HFF-Myc (cell line): ENCODE data around the gene TMEM115.

ENCODE experiments used
- DNase-seq: peaks from one replicate; pipeline ENCODE4 v3.0.0-alpha.2; 2011; ENCODE audit warnings: low read depth; ENCODE audit errors: extremely low read depth
- H3K4me3 ChIP-seq: replicated peaks from 2 replicates; pipeline ENCODE4 v1.5.1; 2011; ENCODE audit warnings: low read depth, mild to moderate bottlenecking, control low read depth, low read length
- CTCF ChIP-seq: IDR thresholded peaks from 2 replicates; pipeline ENCODE4 v1.5.1; 2012; ENCODE audit warnings: mild to moderate bottlenecking, low read depth, low read length, control low read depth; ENCODE audit errors: missing control alignments

The TMEM115 gene

DNA sequence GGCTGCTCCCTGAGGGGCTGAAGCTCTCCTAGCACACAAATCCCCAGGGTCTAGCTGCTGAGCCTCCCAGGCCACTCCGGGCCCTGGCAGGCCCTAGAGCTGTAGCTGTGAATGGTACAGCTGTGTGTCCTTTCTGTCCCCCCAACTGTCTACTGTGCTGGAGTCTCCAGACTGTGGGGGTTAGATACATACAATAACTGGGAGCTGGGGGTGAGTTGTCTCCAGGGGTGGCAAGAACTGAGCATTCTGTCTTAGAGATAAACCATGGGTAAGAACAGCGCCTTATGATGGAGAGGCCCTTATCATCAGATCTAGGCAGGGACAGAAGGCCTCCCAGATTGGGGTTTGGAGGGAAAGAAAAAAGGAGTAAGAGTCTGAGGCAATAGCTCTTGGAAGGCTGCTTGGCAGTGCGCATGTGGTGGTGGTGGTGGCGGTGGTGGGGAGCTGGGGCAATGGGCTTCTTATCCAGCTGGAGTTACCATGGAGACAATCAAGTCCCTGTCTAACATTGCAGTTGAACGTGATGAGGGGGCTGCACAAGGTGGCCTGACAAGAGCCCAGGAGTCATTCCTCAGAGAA, 5.0 kb downstream of the TMEM115 start:
- TF ChIP-seq CTCF = no peak
- no peak for DNase-seq
- no peak overlapping the region for H3K4me3 ChIP-seq

DNA sequence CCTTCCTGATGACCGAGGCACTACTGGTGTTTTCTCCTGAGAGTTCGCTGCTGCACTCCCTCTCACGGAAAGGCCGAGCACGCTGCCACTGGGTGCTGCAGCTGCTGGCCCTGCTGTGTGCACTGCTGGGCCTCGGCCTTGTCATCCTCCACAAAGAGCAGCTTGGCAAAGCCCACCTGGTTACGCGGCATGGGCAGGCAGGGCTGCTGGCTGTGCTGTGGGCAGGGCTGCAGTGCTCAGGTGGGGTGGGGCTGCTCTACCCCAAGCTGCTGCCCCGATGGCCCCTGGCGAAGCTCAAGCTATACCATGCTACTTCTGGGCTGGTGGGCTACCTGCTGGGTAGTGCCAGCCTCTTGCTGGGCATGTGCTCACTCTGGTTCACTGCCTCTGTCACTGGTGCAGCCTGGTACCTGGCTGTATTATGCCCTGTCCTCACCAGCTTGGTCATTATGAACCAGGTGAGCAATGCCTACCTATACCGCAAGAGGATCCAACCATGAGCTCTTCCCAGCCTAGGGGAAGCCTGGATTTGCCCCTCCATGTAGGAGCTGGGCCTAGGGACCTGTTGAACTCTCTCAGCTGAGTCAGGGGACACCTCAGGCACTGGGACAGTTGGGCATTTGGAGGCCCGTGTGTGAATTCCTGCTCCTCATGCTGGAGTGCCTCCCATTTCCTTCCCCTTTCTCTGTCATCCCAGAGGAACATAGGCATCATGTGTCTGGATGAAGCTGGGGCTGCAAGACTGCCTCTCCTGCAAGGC, 5.9 kb downstream of the TMEM115 start:
- no peak for TF ChIP-seq CTCF
- DNase-seq = no peak
- no peak overlapping the region for H3K4me3 ChIP-seq

DNA sequence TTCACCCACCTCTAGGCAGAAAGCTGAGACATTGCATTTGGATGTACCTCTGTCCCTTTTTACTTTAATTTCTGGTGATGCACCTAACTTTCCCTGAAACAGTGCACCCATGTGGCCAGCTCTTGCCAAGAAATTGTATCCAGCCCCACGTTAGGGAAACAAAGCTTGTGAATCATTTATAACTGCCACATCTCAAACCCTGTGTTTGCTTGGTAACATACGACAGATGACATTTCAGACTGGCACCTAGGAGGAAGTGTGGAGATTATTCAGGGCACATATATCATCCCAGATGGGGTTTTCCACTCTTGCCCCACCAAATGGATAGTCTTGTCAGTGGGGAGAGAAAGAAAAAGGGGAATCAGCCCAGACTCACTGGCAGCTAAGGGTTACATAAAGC, 6.5 kb downstream of the TMEM115 start:
- no peak for DNase-seq
- peak; percentile 20 for TF ChIP-seq CTCF
- H3K4me3 ChIP-seq = no peak overlapping the region

DNA sequence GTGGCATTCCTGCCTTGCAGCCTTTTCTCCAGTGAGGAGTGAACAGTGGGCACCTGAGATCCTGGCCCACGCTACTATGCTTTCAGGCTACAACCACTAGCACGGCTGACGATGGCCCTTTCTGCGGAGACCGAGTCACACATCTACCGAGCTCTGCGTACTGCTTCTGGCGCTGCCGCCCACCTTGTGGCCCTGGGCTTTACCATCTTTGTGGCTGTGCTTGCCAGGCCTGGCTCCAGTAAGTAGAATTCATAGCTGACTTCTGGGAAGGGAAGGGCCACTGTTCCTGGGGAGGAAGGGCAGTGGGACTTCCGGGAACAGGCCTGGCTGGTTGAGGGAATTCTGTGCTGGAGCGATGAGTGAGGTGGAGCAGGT, 8.0 kb downstream of the TMEM115 start:
- TF ChIP-seq CTCF = no peak
- no peak for DNase-seq
- H3K4me3 ChIP-seq = peak overlapping the region; percentile 75

DNA sequence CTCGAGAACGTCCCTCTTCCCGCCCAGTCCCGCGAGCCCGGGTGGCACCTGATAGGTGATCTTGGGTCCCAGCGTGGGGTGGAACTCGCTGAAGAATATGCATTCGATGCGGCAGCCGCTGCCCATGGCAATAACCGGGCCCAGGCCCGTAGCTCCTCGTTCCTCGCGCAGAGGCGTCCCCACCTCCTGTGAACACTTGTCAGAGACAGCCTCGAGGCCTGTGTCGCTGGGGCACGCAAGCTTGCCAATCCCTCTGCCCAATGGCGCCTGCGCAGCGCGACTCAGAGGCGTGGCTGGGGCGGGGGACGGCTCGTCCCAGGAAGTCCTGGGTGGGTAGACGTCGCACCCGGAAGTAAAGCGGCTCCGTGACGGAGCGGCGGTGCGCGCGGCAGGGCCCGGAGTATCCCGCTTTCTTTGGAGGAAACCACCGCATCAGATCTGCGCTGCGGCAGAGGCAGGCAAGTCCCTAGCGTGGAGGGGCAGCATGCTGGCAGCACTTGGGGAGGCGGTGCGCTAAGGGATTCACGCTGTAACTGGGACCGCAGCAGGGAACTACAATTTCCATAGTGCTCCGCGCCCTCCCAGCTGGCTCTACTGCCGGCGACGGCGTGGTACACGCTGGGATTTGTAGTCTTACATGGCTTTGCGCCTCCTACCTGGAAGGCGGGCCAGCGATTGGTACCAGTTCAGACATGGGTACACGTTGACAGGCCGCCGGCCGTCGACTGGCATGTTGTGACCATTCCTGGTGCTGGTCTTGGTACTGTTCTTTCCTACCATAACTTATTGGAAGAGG, 8.6 kb downstream of the TMEM115 start, which contains the start of the genes CYB561D2 and NPRL2:
Gene CYB561D2, plus strand, starts transcription at position 336 of the 796 bp plus-strand sequence. CDS start 572 bp downstream, outside the sequence.
Gene NPRL2, minus strand, starts transcription at position 249 of the 796 bp plus-strand sequence. Its CDS starts 123 bp downstream, at position 126.
- no peak for TF ChIP-seq CTCF
- no peak for DNase-seq
- peak within 1 kb of the TSS; percentile 75 for H3K4me3 ChIP-seq

DNA sequence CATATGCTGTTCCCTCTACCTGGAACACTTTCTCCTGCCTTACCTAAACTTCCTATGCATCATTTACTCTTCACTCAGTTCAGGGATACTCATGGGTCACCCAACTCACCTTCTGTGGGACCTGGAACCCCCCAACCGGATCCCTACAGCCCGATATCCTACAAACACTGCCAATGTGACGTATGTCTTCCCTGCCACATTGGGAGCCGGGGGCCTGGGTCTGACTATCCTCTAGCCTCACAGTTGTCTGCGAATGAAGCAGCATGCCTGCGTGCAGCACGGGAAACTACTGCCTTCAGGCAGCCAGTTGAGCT, 9.2 kb downstream of the TMEM115 start:
- DNase-seq = no peak
- H3K4me3 ChIP-seq = peak overlapping the region; percentile 75
- TF ChIP-seq CTCF = no peak
